ENCODE measurements around the gene GID8. TPM values are rescaled to one million over a fixed set of nuclear protein-coding genes. Genes with fewer than 3 reads are reported as not detected.

GID8 gene
- 10 to 100 TPM; 30.7 to 39.9 TPM for total RNA-seq

- ChIA-PET POLR2A (interaction anchor here (0.5 to 2.8 kb wide), 6 partner anchors 11 to 151 kb away, joined by 3 to 18 read pairs (median 3); partner anchors contain the start of genes DIDO1 and TCFL5), CTCF (interaction anchor here (0.6 to 4.4 kb wide), 6 partner anchors 11 to 38 kb away, joined by 3 to 17 read pairs (median 6); no protein-coding TSS in a partner anchor)
- intact Hi-C loops (cut with DNase I, micrococcal nuclease): loop anchor here in 1 of 2 experiments (1.0 to 5.0 kb wide), 5 partner anchors 39 to 816 kb away; partner anchors contain the start of genes ADRM1, LSM14B and OSBPL2
- H3K36me3 Mint-ChIP-seq (ENCODE audit: low read depth): peaks cover 34% of the 10 kb centered on the region
- H3K27me3 Mint-ChIP-seq: no peaks in the 10 kb centered on the region
- peak within 1 kb of the TSS; percentile 96 for H3K27ac Mint-ChIP-seq
- no peak within 1 kb of the TSS for H3K4me3 Mint-ChIP-seq
- peak; percentile 54 for ATAC-seq
- no peaks in the 10 kb centered on the region for H3K9me3 Mint-ChIP-seq (ENCODE audit: low read depth)
- peak; percentile 66 for DNase-seq
- H3K4me1 Mint-ChIP-seq: peaks cover 38% of the 10 kb centered on the region
These were observed at the start of gene GID8 for GRCh38 chr20:62938105-62938888. Gene GID8 (plus strand): TSS chr20:62938147. CDS start chr20:62941503, 3,356 bp downstream.

- ChIA-PET POLR2A (no interaction called here), CTCF (interaction anchor here (1.1 to 1.6 kb wide), 3 partner anchors 9 to 15 kb away, joined by 3 to 5 read pairs (median 3); no protein-coding TSS in a partner anchor)
- ATAC-seq (no peak), DNase-seq (no peak)
- H3K4me1 Mint-ChIP-seq: peaks cover 34% of the 10 kb centered on the region
- no peaks in the 10 kb centered on the region for H3K9me3 Mint-ChIP-seq (ENCODE audit: low read depth)
- intact Hi-C loops (cut with DNase I, micrococcal nuclease): no loop called here
- no peak overlapping the region for H3K27ac Mint-ChIP-seq
- H3K4me3 Mint-ChIP-seq: no peak overlapping the region
- H3K27me3 Mint-ChIP-seq: no peaks in the 10 kb centered on the region
- peaks cover 48% of the 10 kb centered on the region for H3K36me3 Mint-ChIP-seq (ENCODE audit: low read depth)
These were observed 49.5 kb upstream of the GID8 start for GRCh38 chr20:62888406-62888805.

- H3K36me3 Mint-ChIP-seq (ENCODE audit: low read depth): peaks cover 53% of the 10 kb centered on the region
- ATAC-seq: no peak
- no peak overlapping the region for H3K27ac Mint-ChIP-seq
- peaks cover 37% of the 10 kb centered on the region for H3K4me1 Mint-ChIP-seq
- no peak overlapping the region for H3K4me3 Mint-ChIP-seq
- intact Hi-C loops (cut with DNase I, micrococcal nuclease): no loop called here
- ChIA-PET CTCF (interaction anchor here (0.6 to 2.5 kb wide), 4 partner anchors 10 to 168 kb away, joined by 3 to 10 read pairs (median 4); no protein-coding TSS in a partner anchor), POLR2A (no interaction called here)
- no peak for DNase-seq
- no peaks in the 10 kb centered on the region for H3K9me3 Mint-ChIP-seq (ENCODE audit: low read depth)
- H3K27me3 Mint-ChIP-seq: no peaks in the 10 kb centered on the region
These were observed 49.0 kb upstream of the GID8 start for GRCh38 chr20:62888910-62889309.

- Mint-ChIP-seq H3K36me3 (ENCODE audit: low read depth) (peaks cover 58% of the 10 kb centered on the region), H3K27me3 (no peaks in the 10 kb centered on the region), H3K27ac (no peak overlapping the region), H3K4me1 (peaks cover 37% of the 10 kb centered on the region), H3K9me3 (ENCODE audit: low read depth) (no peaks in the 10 kb centered on the region), H3K4me3 (no peak overlapping the region)
- ChIA-PET CTCF (interaction anchor here (0.6 to 2.5 kb wide), 5 partner anchors 10 to 169 kb away, joined by 3 to 10 read pairs (median 4); no protein-coding TSS in a partner anchor), POLR2A (no interaction called here)
- ATAC-seq: no peak
- intact Hi-C loops (cut with DNase I, micrococcal nuclease): no loop called here
- no peak for DNase-seq
These were observed 48.5 kb upstream of the GID8 start for GRCh38 chr20:62889411-62889810.

GRCh38 chr20:62889871-62890270 lies 48.1 kb upstream of the GID8 start:
- Mint-ChIP-seq H3K27ac (no peak overlapping the region), H3K4me3 (no peak overlapping the region), H3K27me3 (no peaks in the 10 kb centered on the region), H3K4me1 (peaks cover 37% of the 10 kb centered on the region), H3K9me3 (ENCODE audit: low read depth) (no peaks in the 10 kb centered on the region), H3K36me3 (ENCODE audit: low read depth) (peaks cover 62% of the 10 kb centered on the region)
- POLR2A ChIA-PET: no interaction called here
- intact Hi-C loops (cut with DNase I, micrococcal nuclease): no loop called here
- no peak for DNase-seq
- no peak for ATAC-seq
- CTCF ChIA-PET: interaction anchor here (0.6 to 2.5 kb wide), 7 partner anchors 9 to 91 kb away, joined by 3 to 10 read pairs (median 4); no protein-coding TSS in a partner anchor

GRCh38 chr20:62890444-62890843 lies 47.5 kb upstream of the GID8 start:
- no peak overlapping the region for H3K4me3 Mint-ChIP-seq

GRCh38 chr20:62891111-62891510 lies 46.8 kb upstream of the GID8 start:
- Mint-ChIP-seq H3K27ac (peak overlapping the region; percentile 69), H3K4me3 (no peak overlapping the region), H3K9me3 (ENCODE audit: low read depth) (no peaks in the 10 kb centered on the region), H3K27me3 (no peaks in the 10 kb centered on the region), H3K4me1 (peaks cover 37% of the 10 kb centered on the region), H3K36me3 (ENCODE audit: low read depth) (peaks cover 72% of the 10 kb centered on the region)
- ATAC-seq (peak; percentile 62), DNase-seq (peak; percentile 56)
- POLR2A ChIA-PET: interaction anchor here (0.6 kb wide), 1 partner anchor 915 kb away, joined by 3 read pairs; no protein-coding TSS in a partner anchor
- CTCF ChIA-PET: interaction anchor here (1.0 to 2.5 kb wide), 5 partner anchors 8 to 30 kb away, joined by 3 to 10 read pairs (median 7); no protein-coding TSS in a partner anchor
- intact Hi-C loops (cut with DNase I, micrococcal nuclease): no loop called here

More at GRCh38 chr20:62890444-62890843, 47.5 kb upstream of the GID8 start:
- Mint-ChIP-seq H3K27me3 (no peaks in the 10 kb centered on the region), H3K9me3 (ENCODE audit: low read depth) (no peaks in the 10 kb centered on the region), H3K4me1 (peaks cover 37% of the 10 kb centered on the region), H3K36me3 (ENCODE audit: low read depth) (peaks cover 67% of the 10 kb centered on the region), H3K27ac (peak overlapping the region; percentile 51)
- ChIA-PET POLR2A (no interaction called here), CTCF (interaction anchor here (0.6 to 2.5 kb wide), 7 partner anchors 9 to 720 kb away, joined by 3 to 10 read pairs (median 4); no protein-coding TSS in a partner anchor)
- no peak for ATAC-seq
- intact Hi-C loops (cut with DNase I, micrococcal nuclease): no loop called here
- no peak for DNase-seq

GRCh38 chr20:62892348-62893304 lies 45.3 kb upstream of the GID8 start:
- DNase-seq: peak; percentile 54
- Mint-ChIP-seq H3K27me3 (no peaks in the 10 kb centered on the region), H3K27ac (no peak overlapping the region), H3K4me1 (peaks cover 28% of the 10 kb centered on the region), H3K9me3 (ENCODE audit: low read depth) (no peaks in the 10 kb centered on the region), H3K36me3 (ENCODE audit: low read depth) (peaks cover 68% of the 10 kb centered on the region), H3K4me3 (no peak overlapping the region)
- intact Hi-C loops (cut with DNase I, micrococcal nuclease): no loop called here
- ChIA-PET POLR2A (interaction anchor here (0.9 kb wide), 1 partner anchor 24 kb away, joined by 3 read pairs; no protein-coding TSS in a partner anchor), CTCF (interaction anchor here (1.0 to 1.4 kb wide), 3 partner anchors 9 to 116 kb away, joined by 3 to 4 read pairs (median 3); no protein-coding TSS in a partner anchor)
- peak; percentile 64 for ATAC-seq

GRCh38 chr20:62893700-62894099 lies 44.2 kb upstream of the GID8 start:
- POLR2A ChIA-PET: interaction anchor here (0.9 kb wide), 1 partner anchor 23 kb away, joined by 3 read pairs; no protein-coding TSS in a partner anchor
- no peak for DNase-seq
- no peak overlapping the region for H3K4me3 Mint-ChIP-seq
- peaks cover 34% of the 10 kb centered on the region for H3K4me1 Mint-ChIP-seq
- H3K27ac Mint-ChIP-seq: peak overlapping the region; percentile 8
- H3K27me3 Mint-ChIP-seq: no peaks in the 10 kb centered on the region
- H3K9me3 Mint-ChIP-seq (ENCODE audit: low read depth): no peaks in the 10 kb centered on the region
- intact Hi-C loops (cut with DNase I, micrococcal nuclease): no loop called here
- ATAC-seq: no peak
- CTCF ChIA-PET: interaction anchor here (0.7 to 1.4 kb wide), 5 partner anchors 8 to 240 kb away, joined by 3 to 4 read pairs (median 3); no protein-coding TSS in a partner anchor
- H3K36me3 Mint-ChIP-seq (ENCODE audit: low read depth): peaks cover 64% of the 10 kb centered on the region

- DNase-seq (no peak), ATAC-seq (no peak)
- Mint-ChIP-seq H3K9me3 (ENCODE audit: low read depth) (no peaks in the 10 kb centered on the region), H3K4me3 (no peak overlapping the region), H3K4me1 (peaks cover 40% of the 10 kb centered on the region), H3K27ac (no peak overlapping the region), H3K27me3 (no peaks in the 10 kb centered on the region), H3K36me3 (ENCODE audit: low read depth) (peaks cover 62% of the 10 kb centered on the region)
- intact Hi-C loops (cut with DNase I, micrococcal nuclease): no loop called here
- ChIA-PET CTCF (interaction anchor here (0.7 kb wide), 3 partner anchors 15 to 239 kb away, joined by 3 to 4 read pairs (median 3); no protein-coding TSS in a partner anchor), POLR2A (no interaction called here)
These were observed 43.7 kb upstream of the GID8 start for GRCh38 chr20:62894261-62894660.

All from activated CD4-positive, alpha-beta T cell treated with anti-CD3 and anti-CD28 coated beads for 36 hours (primary cell).